GM23338 (cell line): ENCODE measurements around the gene RTN4RL1. TPM values are rescaled to one million over a fixed set of nuclear protein-coding genes. Genes with fewer than 3 reads are reported as not detected.

Experiments
- ATAC-seq: fragments of 200-7000 bp; cut with Tn5 transposase; 3 replicates; pipeline ENCODE4 v1.9.1; 2020
- DNase-seq: peaks from one replicate; pipeline ENCODE4 v3.0.0-alpha.2; 2015; ENCODE audit warnings: low spot score
- H2AFZ ChIP-seq: fragments of 200-600 bp; sonication (generic); 2 replicates; pipeline ENCODE4 v1.8.0; 2016; ENCODE audit warnings: antibody characterized with exemption, mild to moderate bottlenecking, moderate library complexity
- H3F3A ChIP-seq: fragments of 200-600 bp; sonication (generic); replicated peaks from 2 replicates; pipeline ENCODE4 v1.8.0; 2017; ENCODE audit warnings: antibody characterized with exemption, mixed run types, low read depth
- H3K27ac ChIP-seq: fragments of 200-600 bp; sonication (generic); 2 replicates; pipeline ENCODE4 v1.6.1; 2016; ENCODE audit warnings: low read depth
- H3K27me3 ChIP-seq: fragments of 200-600 bp; sonication (generic); 2 replicates; pipeline ENCODE4 v1.8.0; 2016; ENCODE audit warnings: mild to moderate bottlenecking, mixed run types, moderate library complexity; ENCODE audit not compliant: insufficient read depth
- H3K36me3 ChIP-seq: fragments of 200-600 bp; sonication (generic); 2 replicates; pipeline ENCODE4 v1.8.0; 2016; ENCODE audit warnings: mild to moderate bottlenecking; ENCODE audit not compliant: insufficient read depth
- H3K4me1 ChIP-seq: fragments of 200-600 bp; sonication (generic); 2 replicates; pipeline ENCODE4 v1.8.0; 2016; ENCODE audit warnings: mild to moderate bottlenecking, moderate library complexity; ENCODE audit not compliant: insufficient read depth
- H3K4me2 ChIP-seq: fragments of 200-600 bp; sonication (generic); 2 replicates; pipeline ENCODE4 v1.7.1; 2017; ENCODE audit warnings: mixed run types
- H3K4me3 ChIP-seq: fragments of 200-600 bp; sonication (generic); 2 replicates; pipeline ENCODE4 v1.6.1; 2016; ENCODE audit warnings: mixed run types
- H3K79me2 ChIP-seq: fragments of 200-600 bp; sonication (generic); replicated peaks from 2 replicates; pipeline ENCODE4 v1.8.0; 2017; ENCODE audit warnings: mild to moderate bottlenecking; ENCODE audit not compliant: insufficient read depth
- H3K9me2 ChIP-seq: fragments of 200-600 bp; sonication (generic); 2 replicates; pipeline ENCODE4 v1.8.0; 2017; ENCODE audit not compliant: insufficient read depth
- H4K20me1 ChIP-seq: fragments of 200-600 bp; sonication (generic); replicated peaks from 2 replicates; pipeline ENCODE4 v1.8.0; 2017; ENCODE audit warnings: mild to moderate bottlenecking; ENCODE audit not compliant: insufficient read depth
- H3K27ac Mint-ChIP-seq: 2 replicates; pipeline ENCODE4 v1.8.0; 2020; ENCODE audit warnings: inconsistent platforms, mild to moderate bottlenecking, moderate library complexity, mixed read lengths
- H3K27me3 Mint-ChIP-seq: 3 replicates; pipeline ENCODE4 v1.8.0; 2022; ENCODE audit warnings: low read depth, mild to moderate bottlenecking, moderate library complexity, mixed read lengths, inconsistent platforms; ENCODE audit not compliant: insufficient read depth, poor library complexity
- H3K36me3 Mint-ChIP-seq: 3 replicates; pipeline ENCODE4 v1.8.0; 2021; ENCODE audit warnings: low read depth, mild to moderate bottlenecking, inconsistent platforms, moderate library complexity, mixed read lengths
- H3K4me1 Mint-ChIP-seq: 3 replicates; pipeline ENCODE4 v1.8.0; 2020; ENCODE audit warnings: mild to moderate bottlenecking, inconsistent platforms, mixed read lengths
- H3K4me3 Mint-ChIP-seq: 3 replicates; pipeline ENCODE4 v1.8.0; 2021; ENCODE audit warnings: moderate library complexity, mild to moderate bottlenecking, inconsistent platforms, mixed read lengths
- H3K9me3 Mint-ChIP-seq: 3 replicates; pipeline ENCODE4 v1.8.0; 2020; ENCODE audit warnings: moderate library complexity, mild to moderate bottlenecking, inconsistent platforms, mixed read lengths
- CTCF ChIP-seq, 2 experiments: fragments of 200-600 bp in 1 of 2; sonication (generic) in 1 of 2; conservative IDR thresholded peaks; 2 replicates each; pipeline versions ENCODE4 v1.5.1 to v1.6.1; 2016 to 2017; ENCODE audit warnings: antibody characterized with exemption in 2 of 2, low read depth in 2 of 2, mild to moderate bottlenecking in 2 of 2, moderate library complexity in 1 of 2
- JUNB ChIP-seq: IDR thresholded peaks from one replicate; pipeline ENCODE4 v1.6.1; 2016; ENCODE audit warnings: antibody characterized with exemption; ENCODE audit not compliant: unreplicated experiment
- REST ChIP-seq: IDR thresholded peaks from one replicate; pipeline ENCODE4 v1.6.1; 2018; ENCODE audit warnings: antibody characterized with exemption; ENCODE audit not compliant: unreplicated experiment
- STAT1 ChIP-seq: IDR thresholded peaks from one replicate; pipeline ENCODE4 v1.6.1; 2016; ENCODE audit warnings: antibody characterized with exemption; ENCODE audit not compliant: unreplicated experiment
- polyA plus RNA-seq: library from polyadenylated mRNA; unstranded; fragments of >200 nt; fragmentation: Nextera tagmentation; extraction: Ambion mirVana; gene quantifications from 2 replicates; pipeline ENCODE4 v1.2.1, GENCODE V29; 2016
- total RNA-seq: library from RNA; depleted of rRNA; stranded (reverse); fragments of >200 nt; shearing (Covaris generic); gene quantifications from 2 replicates; pipeline ENCODE4 v1.2.3, GENCODE V29; 2014

Gene RTN4RL1
- total and polyA plus RNA-seq, 2 experiments from 2014 or later = 0.17 TPM; not detected in 1

- H3K4me3 ChIP-seq = peak overlapping the region; percentile 44
- H2AFZ ChIP-seq = peak overlapping the region; percentile 72
- no peak overlapping the region for H3K27ac ChIP-seq
Observed at GRCh38 chr17:1977583-1978395, 47.3 kb downstream of the RTN4RL1 start.

More at GRCh38 chr17:1977583-1978395, 47.3 kb downstream of the RTN4RL1 start:
- no peak for TF ChIP-seq CTCF (conservative IDR thresholded peaks at IDR 0.05; ENCODE audit: low read depth in 2 of 2)
- TF ChIP-seq JUNB = no peak
- TF ChIP-seq STAT1 = no peak
- no peak for TF ChIP-seq REST
- ATAC-seq = peak; percentile 94
- Histone ChIP-seq H3K4me2 (peak overlapping the region; percentile 72), H4K20me1 (no peaks in the 10 kb centered on the region), H3K4me1 (no peaks in the 10 kb centered on the region), H3F3A (no peaks in the 10 kb centered on the region), H3K36me3 (no peaks in the 10 kb centered on the region), H3K9me2 (no peaks in the 10 kb centered on the region), H3K79me2 (no peaks in the 10 kb centered on the region), H3K27me3 (peaks cover 28% of the 10 kb centered on the region)
- no peak overlapping the region for H3K27ac Mint-ChIP-seq
- peaks cover 4% of the 10 kb centered on the region; the same call in 1 of the 3 replicates for H3K4me1 Mint-ChIP-seq
- no peaks in the 10 kb centered on the region for H3K9me3 Mint-ChIP-seq
- H3K36me3 Mint-ChIP-seq = no peaks in the 10 kb centered on the region
- peak; percentile 94 for DNase-seq
- no peak overlapping the region for H3K4me3 Mint-ChIP-seq
- peaks cover 20% of the 10 kb centered on the region for H3K27me3 Mint-ChIP-seq
